OCI-LY7 (cell line): ENCODE measurements around the gene ICAM1. TPM values are rescaled to one million over a fixed set of nuclear protein-coding genes. Genes with fewer than 3 reads are reported as not detected.

ENCODE experiments used
- BruUV-seq: library from RNA; stranded (reverse); fragments of 400-500 nt; replicated peaks from 2 replicates; lab custom pipeline; 2021; lab: Mats Ljungman, UMichigan
- CTCF ChIA-PET: fragments of 300-600 bp; sonication (Branson Sonifier 250); formaldehyde crosslinking; loops from one replicate; lab custom pipeline; 2022; ENCODE audit warnings: antibody characterized with exemption; ENCODE audit not compliant: unreplicated experiment; lab: Charles Lee
- POLR2A ChIA-PET: fragments of 300-600 bp; sonication (Branson Sonifier 250); formaldehyde crosslinking; loops from one replicate; lab custom pipeline; 2022; ENCODE audit warnings: antibody characterized with exemption; lab: Charles Lee
- DNase-seq: peaks from one replicate; pipeline ENCODE4 v3.0.0-alpha.2; 2015; ENCODE audit warnings: low spot score
- H2AFZ ChIP-seq: fragments of 200-600 bp; sonication (generic), shearing (Covaris generic); 2 replicates; pipeline ENCODE4 v1.6.1; 2014; ENCODE audit warnings: mild to moderate bottlenecking, antibody characterized with exemption, low read length, moderate library complexity
- H3K27ac ChIP-seq: fragments of 200-600 bp; sonication (generic); 2 replicates; pipeline ENCODE4 v1.5.1; 2014; ENCODE audit warnings: mixed run types, low read depth, mild to moderate bottlenecking, moderate library complexity, low read length, inconsistent platforms; ENCODE audit not compliant: poor library complexity, severe bottlenecking
- H3K36me3 ChIP-seq: fragments of 200-600 bp; sonication (generic); 2 replicates; pipeline ENCODE4 v1.6.1; 2014; ENCODE audit warnings: mild to moderate bottlenecking, antibody characterized with exemption, low read length, moderate library complexity, mixed read lengths; ENCODE audit not compliant: insufficient read depth
- H3K4me1 ChIP-seq: fragments of 200-600 bp; sonication (generic); 2 replicates; pipeline ENCODE4 v1.5.1; 2014; ENCODE audit warnings: mild to moderate bottlenecking, low read length; ENCODE audit not compliant: insufficient read depth, poor library complexity, severe bottlenecking
- H3K4me2 ChIP-seq: fragments of 200-600 bp; sonication (generic); 2 replicates; pipeline ENCODE4 v1.6.1; 2014; ENCODE audit warnings: mild to moderate bottlenecking, low read length
- H3K4me3 ChIP-seq: fragments of 200-600 bp; sonication (generic); 2 replicates; pipeline ENCODE4 v1.5.1; 2014; ENCODE audit warnings: mild to moderate bottlenecking, low read depth, low read length; ENCODE audit not compliant: poor library complexity, severe bottlenecking
- H3K79me2 ChIP-seq: fragments of 200-600 bp; sonication (generic); 2 replicates; pipeline ENCODE4 v1.6.1; 2016; ENCODE audit warnings: low read depth, mild to moderate bottlenecking, low read length, moderate library complexity, mixed read lengths; ENCODE audit not compliant: insufficient read depth
- H3K9me2 ChIP-seq: fragments of 200-600 bp; sonication (generic); 2 replicates; pipeline ENCODE4 v1.6.1; 2016; ENCODE audit warnings: mild to moderate bottlenecking, low read length, mixed read lengths; ENCODE audit not compliant: insufficient read depth
- H3K9me3 ChIP-seq: fragments of 200-600 bp; sonication (generic); 2 replicates; pipeline ENCODE4 v1.6.1; 2014; ENCODE audit warnings: mild to moderate bottlenecking, mixed run types, low read length, mixed read lengths
- H4K20me1 ChIP-seq: fragments of 200-600 bp; sonication (generic); 2 replicates; pipeline ENCODE4 v1.6.1; 2014; ENCODE audit warnings: mild to moderate bottlenecking, antibody characterized with exemption, low read length, moderate library complexity, mixed read lengths; ENCODE audit not compliant: insufficient read depth
- EZH2phosphoT487 ChIP-seq: fragments of 200-600 bp; sonication (generic); IDR thresholded peaks from 2 replicates; pipeline ENCODE4 v1.6.1; 2018; ENCODE audit warnings: low read depth, borderline replicate concordance, mild to moderate bottlenecking, mixed run types, antibody characterized with exemption, low read length, moderate library complexity, mixed read lengths
- intact Hi-C: fragments of 100-400 bp; cut with micrococcal nuclease; formaldehyde crosslinking; loops from one replicate; pipeline ENCODE4 v1.10.0; 2022; ENCODE audit not compliant: unreplicated experiment
- total RNA-seq, 2 experiments: library from RNA; depleted of rRNA in 1 of 2; stranded (reverse); fragments of >200 nt in 1 of 2; shearing (Covaris generic) in 1 of 2; gene quantifications; 2 replicates each; pipeline ENCODE4 v1.2.3, GENCODE V29; 2014 to 2022
- TF ChIP-seq, protein P1 (sequence below): fragments of 200-600 bp; sonication (generic); conservative IDR thresholded peaks from 2 replicates; pipeline ENCODE4 v1.5.1; 2014; ENCODE audit warnings: mild to moderate bottlenecking, antibody characterized with exemption, low read length, moderate library complexity, mixed read lengths

ICAM1 gene
- total RNA-seq, 2 experiments from 2014 or later = 12.0 to 13.4 TPM

DNA sequence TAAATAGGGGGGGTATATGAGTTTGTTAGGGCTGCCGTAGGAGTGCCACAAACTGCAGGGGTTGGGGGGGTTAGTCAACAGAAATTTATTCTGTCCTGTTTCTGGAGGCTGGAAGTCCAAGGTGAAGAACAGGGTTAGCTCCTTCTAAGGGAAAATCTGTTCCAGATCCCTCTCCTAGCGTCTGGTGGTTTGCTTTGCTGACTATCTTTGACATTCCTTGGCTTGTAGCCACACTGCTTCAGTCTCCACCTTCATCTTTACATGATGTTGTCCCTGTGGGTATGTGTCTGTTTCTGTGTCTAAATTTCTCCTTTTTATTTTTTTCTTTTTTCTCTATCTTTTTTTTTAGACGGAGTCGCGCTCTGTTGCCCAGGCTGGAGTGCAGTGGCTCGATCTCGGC is 8.1 kb upstream of the ICAM1 start:
- CTCF ChIA-PET = no interaction called here
- BruUV-seq = no TSS peak
- Histone ChIP-seq H2AFZ (no peak overlapping the region), H3K4me3 (no peak overlapping the region), H3K4me2 (no peak overlapping the region), H3K9me2 (no peaks in the 10 kb centered on the region), H3K27ac (no peak overlapping the region), H3K79me2 (no peaks in the 10 kb centered on the region), H3K9me3 (no peaks in the 10 kb centered on the region), H3K4me1 (peaks cover 6% of the 10 kb centered on the region), H4K20me1 (0 out of 2 replicates have a peak, but pooled peaks cover 4% of the 10 kb centered on the region), H3K36me3 (peaks cover 27% of the 10 kb centered on the region)
- DNase-seq = no peak
- TF ChIP-seq, protein P1, sequence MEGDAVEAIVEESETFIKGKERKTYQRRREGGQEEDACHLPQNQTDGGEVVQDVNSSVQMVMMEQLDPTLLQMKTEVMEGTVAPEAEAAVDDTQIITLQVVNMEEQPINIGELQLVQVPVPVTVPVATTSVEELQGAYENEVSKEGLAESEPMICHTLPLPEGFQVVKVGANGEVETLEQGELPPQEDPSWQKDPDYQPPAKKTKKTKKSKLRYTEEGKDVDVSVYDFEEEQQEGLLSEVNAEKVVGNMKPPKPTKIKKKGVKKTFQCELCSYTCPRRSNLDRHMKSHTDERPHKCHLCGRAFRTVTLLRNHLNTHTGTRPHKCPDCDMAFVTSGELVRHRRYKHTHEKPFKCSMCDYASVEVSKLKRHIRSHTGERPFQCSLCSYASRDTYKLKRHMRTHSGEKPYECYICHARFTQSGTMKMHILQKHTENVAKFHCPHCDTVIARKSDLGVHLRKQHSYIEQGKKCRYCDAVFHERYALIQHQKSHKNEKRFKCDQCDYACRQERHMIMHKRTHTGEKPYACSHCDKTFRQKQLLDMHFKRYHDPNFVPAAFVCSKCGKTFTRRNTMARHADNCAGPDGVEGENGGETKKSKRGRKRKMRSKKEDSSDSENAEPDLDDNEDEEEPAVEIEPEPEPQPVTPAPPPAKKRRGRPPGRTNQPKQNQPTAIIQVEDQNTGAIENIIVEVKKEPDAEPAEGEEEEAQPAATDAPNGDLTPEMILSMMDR = no peak
- TF ChIP-seq EZH2phosphoT487 = no peak
- intact Hi-C loops = no loop called here
- POLR2A ChIA-PET = interaction anchor here (0.6 kb wide), 1 partner anchor 120 kb away, joined by 7 read pairs; no protein-coding TSS in a partner anchor

DNA sequence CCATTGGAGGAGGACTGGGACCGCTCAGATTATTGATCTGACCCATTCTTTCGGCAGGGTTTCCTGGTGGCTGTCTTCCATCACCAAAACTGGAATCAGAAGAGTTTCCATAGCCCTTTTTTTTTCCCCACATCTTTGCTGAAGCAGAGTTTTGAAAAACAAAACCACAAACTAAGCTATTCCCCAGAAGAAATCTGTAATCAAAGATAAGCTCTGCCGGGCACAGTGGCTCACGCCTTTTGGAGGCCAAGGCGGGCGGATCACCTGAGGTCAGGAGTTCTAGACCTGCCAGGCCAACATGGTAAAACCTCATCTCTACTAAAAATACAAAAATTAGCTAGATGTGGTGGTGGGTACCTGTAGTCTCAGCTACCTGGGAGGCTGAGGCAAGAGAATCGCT is 4.2 kb upstream of the ICAM1 start:
- Histone ChIP-seq H3K9me3 (no peaks in the 10 kb centered on the region), H3K27ac (no peak overlapping the region), H2AFZ (no peak overlapping the region), H3K36me3 (no peaks in the 10 kb centered on the region), H3K4me1 (peaks cover 22% of the 10 kb centered on the region), H4K20me1 (no peaks in the 10 kb centered on the region), H3K4me3 (no peak overlapping the region), H3K4me2 (no peak overlapping the region), H3K79me2 (no peaks in the 10 kb centered on the region), H3K9me2 (no peaks in the 10 kb centered on the region)
- CTCF ChIA-PET = no interaction called here
- TF ChIP-seq EZH2phosphoT487 = no peak
- TF ChIP-seq, protein P1 = no peak
- DNase-seq = no peak
- POLR2A ChIA-PET = no interaction called here
- BruUV-seq = no TSS peak
- intact Hi-C loops = no loop called here

DNA sequence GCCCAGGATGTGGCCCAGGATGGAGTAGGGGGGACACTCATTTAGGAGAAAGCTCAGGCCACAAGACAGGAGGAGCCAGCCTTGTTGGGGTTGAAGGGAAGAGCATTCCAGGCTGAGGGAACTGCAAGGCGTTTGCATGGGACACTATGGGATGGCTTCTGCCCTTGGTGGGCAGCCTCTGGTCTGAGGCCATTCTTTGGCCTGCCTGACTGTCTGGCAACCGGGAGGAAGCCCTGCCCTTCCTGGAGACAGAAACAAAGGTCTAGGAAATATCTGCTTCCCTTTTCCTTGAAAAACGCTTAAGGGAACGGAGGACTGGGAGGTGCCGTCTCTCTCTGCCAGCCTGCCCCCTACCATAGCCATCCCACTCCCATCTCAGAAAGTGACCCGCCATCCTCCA is 2.8 kb upstream of the ICAM1 start:
- H2AFZ ChIP-seq = no peak overlapping the region
- H3K79me2 ChIP-seq = 0 out of 2 replicates have a peak, but pooled peaks cover 5% of the 10 kb centered on the region
- H3K4me3 ChIP-seq = no peak overlapping the region
- no peaks in the 10 kb centered on the region for H4K20me1 ChIP-seq
- H3K9me3 ChIP-seq = no peaks in the 10 kb centered on the region
- H3K4me1 ChIP-seq = peaks cover 31% of the 10 kb centered on the region
- DNase-seq = no peak
- H3K9me2 ChIP-seq = no peaks in the 10 kb centered on the region
- no peaks in the 10 kb centered on the region for H3K36me3 ChIP-seq
- POLR2A ChIA-PET = no interaction called here
- no peak overlapping the region for H3K27ac ChIP-seq
- TF ChIP-seq, protein P1 = no peak
- no peak for TF ChIP-seq EZH2phosphoT487
- CTCF ChIA-PET = interaction anchor here (0.6 kb wide), 1 partner anchor 109 kb away, joined by 7 read pairs; no protein-coding TSS in a partner anchor
- intact Hi-C loops = loop anchor here (2.0 kb wide), 2 partner anchors 65 to 113 kb away; partner anchors contain the start of genes RAVER1 and TYK2
- no peak overlapping the region for H3K4me2 ChIP-seq
- BruUV-seq = no TSS peak
